ENCODE measurements around the gene TBC1D9B.

The TBC1D9B gene

GRCh38 chr5:179906795-179907555 is 722 bp downstream of the TBC1D9B start:
- DNase-seq = no peak

DNA sequence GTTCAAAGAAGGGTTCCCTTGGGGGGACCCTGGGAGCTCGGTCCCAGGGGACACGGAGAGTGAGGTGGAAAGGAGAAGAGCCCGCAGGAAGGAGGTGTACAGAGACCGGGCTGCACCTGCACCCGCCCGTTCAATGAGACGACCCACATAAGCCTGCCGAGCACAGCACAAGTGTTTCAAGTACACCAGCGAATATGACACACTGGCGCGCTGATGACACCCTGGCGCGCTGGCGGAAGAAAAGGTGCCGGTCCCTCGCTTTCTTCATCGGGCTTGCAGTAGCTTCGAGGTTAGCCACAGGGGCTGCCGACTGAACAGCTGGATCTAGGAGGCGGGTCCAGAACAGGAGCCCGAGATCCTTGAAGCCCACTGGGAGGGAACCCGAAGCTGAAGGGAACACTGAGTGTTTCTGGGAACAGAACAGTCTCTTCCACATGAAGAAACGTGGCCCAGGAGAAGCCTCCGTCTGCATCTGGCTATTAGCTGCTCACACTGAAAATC is 1.4 kb downstream of the TBC1D9B start:
- no peak for DNase-seq

DNA sequence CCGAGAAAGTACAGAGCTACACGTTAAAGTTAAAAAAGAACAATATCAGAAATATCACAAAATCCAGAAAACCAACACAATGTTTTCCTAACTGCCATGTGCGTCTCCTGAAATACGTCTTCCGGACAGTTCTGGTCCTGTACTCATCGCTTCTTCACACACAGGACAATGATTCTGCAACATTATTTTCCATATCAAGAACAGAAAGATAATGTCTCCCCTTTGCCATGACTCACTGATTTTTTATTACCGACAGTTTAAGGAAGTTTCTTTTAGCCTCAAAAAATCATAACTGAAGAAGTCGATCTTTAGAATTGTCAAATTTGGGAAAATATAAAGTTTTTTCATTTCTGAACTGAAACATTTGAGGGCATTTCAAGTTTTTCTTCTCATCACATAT is 2.5 kb downstream of the TBC1D9B start:
- DNase-seq = no peak

- no peak for DNase-seq
These were observed 3.1 kb downstream of the TBC1D9B start for GRCh38 chr5:179904463-179905160.

DNA sequence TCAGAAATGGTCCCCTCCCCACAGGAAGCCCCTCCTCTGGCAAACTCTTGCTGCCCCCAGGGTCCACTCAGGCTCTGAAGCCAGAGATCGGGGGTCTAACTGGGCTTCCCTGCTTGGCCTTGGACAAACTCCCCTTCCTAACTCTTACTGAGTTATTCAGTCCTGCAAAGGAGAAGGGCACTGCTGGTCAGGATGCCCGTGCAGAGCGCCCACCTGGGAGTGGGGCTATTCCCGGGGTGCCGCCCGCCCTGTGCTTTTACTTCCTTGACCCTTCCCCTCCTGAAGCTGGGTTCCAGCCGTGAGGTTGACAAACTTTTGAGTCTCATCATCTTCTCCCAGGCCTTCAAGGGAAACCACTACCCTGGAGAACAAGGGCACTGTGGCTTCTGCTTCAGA is 4.9 kb downstream of the TBC1D9B start:
- no peak for DNase-seq

DNA sequence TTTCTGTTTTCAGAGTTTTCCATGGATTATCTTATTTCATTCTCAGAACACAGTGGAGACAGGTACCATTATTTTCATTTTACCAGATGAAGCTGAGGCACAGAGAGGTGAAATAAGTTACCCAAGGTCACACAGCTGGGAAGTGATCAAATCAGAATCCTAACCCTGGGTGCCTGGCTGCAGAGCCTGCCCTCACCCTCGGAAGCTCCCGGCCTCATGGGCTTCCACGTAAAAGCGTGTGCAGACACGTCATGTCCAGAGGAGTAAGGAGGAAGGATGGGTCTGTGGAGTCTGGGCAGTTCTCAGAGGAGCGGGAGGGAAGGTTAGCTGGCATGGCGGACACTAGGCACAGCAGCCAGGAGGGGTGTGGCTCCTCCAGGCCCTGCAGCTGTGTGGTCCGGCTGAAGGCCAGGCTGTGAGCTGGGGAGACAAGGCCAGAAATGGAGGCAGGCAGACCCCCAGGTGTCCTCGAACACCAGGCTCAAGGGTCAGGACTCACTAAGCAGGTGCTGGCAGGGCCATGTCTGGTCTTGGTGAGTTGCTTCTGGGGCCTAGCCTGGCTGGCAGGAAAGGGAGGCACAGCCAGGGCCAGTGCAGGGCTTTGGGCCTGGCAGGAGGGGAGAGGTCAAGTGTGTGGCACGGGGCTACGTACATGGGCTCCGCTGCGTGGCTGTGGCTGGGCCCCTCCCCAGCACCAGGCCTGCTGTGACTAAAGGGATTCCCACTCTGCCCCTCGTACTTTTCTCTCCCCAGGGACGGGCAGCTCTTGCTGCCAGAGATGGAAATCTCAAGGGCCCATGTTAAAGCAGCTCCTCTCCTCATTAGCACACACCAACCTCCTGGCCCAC is 5.6 kb downstream of the TBC1D9B start:
- DNase-seq = no peak

GRCh38 chr5:179901462-179901861 is 6.2 kb downstream of the TBC1D9B start:
- no peak for DNase-seq

GRCh38 chr5:179900711-179901110 is 7.0 kb downstream of the TBC1D9B start:
- DNase-seq = no peak

- DNase-seq = no peak
These were observed 7.5 kb downstream of the TBC1D9B start for GRCh38 chr5:179900206-179900605.

GRCh38 chr5:179895861-179896260 is 11.8 kb downstream of the TBC1D9B start:
- no peak for DNase-seq

DNA sequence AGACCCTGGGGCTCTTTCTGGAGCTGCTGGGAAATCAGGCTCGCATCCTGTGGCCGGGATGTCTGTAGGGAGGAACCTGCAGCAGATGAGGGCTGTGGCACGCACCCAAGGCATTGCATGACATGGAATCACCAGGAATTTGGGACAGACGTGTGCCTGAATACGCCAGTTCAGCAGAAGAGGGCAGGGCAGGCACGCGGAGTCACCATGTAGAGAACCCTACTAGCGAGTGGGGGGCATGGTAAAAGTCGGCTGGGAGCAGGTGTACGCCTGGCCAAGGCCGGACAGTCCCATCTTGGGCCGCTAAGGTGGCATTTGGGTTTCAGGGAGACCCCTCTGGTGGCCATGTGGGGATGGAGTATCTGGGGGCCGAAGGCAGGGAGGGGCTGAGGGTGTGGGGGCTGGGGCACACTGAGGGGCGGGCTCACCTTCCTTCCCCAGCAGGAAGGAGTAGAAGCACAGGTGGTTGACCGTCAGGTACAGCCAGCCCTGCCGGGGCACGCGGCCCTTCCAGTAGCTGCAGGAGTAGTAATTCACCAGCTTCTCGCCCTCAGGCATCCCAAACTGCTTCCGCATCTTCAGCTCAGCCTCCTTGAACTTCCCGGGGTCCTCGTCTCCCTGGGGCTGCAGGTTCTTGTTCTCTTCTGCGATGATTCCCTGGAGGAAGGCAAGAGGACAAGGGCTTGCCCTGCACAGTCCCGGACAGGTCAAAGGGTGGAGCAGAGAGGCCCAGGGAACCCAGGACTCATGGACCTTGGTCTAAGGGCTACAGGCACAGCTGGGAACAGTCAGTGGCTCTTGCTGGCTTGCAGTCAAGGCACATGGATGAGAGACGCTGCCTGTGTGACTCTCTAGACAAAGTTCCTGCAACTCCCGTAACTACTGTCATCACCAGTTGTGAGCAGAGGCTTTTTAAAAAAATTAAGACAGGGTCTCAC is 13.5 kb downstream of the TBC1D9B start:
- DNase-seq = no peak

- no peak for DNase-seq
These were observed 14.4 kb downstream of the TBC1D9B start for GRCh38 chr5:179893076-179893957.

DNA sequence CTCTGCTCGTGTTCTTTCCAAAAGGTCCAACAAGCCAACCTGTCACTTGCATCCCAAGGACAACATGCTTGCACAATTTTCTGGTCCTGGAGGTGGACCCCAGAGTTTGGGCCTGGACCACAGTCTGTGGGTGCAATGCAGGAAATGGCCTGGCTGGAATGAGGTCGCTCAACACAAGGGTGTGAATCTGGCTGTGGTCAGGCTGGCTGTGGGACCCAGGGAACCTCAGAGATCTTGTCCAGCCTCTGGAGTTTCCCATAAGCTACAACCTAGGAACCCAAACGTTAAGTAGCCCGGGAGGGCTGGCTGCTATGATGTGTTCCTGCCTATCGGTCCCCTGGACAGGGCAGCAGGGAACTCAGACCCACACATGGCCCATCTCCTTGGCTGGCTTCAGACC is 15.4 kb downstream of the TBC1D9B start:
- no peak for DNase-seq

GRCh38 chr5:179890751-179891682 is 16.7 kb downstream of the TBC1D9B start:
- DNase-seq = no peak

DNA sequence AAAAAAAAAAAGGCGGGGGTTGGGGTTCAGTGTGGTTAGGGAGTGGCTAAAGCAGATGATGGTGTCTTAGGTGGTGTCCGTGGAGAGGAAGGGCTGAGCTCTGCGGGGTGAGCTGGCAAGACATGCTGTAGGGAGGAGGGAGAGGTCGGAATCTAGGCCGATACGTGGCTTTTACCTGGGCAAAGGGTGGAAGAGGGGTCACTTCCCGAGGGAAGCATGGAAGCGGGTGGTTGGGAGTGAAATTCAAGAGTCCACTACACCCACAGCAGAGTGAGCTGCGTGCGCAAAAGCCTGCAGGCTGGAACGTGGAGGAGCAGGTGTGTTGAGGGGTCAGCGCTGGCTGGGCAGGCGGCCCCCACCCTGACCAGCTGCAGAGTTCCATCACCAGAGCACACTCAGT is 17.8 kb downstream of the TBC1D9B start:
- DNase-seq = no peak

- no peak for DNase-seq
These were observed 19.9 kb downstream of the TBC1D9B start for GRCh38 chr5:179887802-179888201.

DNA sequence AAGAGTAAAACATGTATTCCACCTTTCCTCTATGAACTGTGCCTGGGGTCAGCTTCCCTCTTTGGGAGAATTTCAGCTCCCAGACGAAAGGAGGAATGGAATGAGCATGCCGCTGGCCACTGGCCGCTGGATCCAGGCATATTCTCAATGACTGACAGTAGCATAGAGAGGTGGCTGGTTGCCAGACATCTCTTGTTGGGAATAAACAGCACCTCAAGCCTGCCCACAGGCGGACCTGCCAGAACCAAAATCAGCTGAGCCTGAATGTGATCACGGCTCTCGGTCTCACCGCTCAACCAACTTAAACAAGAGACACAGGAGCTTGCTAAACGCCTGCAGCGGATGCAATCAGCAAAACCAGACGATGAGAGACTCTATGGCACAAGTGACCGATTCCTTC is 20.6 kb downstream of the TBC1D9B start:
- DNase-seq = no peak

DNA sequence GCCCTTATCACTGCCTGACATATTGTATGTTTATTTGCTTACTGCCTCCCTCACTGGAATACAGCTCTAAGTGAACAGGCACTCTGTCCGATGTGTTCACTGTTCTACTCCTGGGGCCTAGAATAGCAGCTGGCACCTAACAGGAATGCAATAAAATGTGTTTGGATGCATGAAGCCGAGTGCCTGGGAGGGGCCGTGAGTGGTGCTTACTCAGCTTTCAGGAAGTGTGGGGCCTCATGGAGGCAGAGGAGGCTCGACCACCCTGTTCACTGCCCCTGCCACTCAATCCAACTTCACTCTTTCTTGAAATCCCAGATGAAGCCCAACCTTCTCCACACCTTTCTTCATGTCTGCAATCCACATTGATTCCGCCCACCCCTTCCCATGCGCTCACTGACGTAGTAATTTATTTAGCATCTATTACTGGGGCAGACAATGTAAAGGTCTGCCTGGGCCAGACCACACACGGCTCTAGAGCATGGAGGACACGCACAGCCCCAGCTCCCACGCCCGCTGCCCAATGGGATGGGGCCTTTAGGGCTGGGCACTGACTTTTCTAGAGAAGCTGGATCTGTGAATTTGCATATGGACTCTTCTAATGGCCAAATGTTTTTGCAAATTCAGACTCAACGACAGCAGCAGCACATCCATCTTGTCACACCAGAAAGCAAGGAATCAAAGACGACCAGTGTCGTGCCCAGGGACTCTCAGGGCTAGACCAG is 21.3 kb downstream of the TBC1D9B start:
- DNase-seq = no peak

DNA sequence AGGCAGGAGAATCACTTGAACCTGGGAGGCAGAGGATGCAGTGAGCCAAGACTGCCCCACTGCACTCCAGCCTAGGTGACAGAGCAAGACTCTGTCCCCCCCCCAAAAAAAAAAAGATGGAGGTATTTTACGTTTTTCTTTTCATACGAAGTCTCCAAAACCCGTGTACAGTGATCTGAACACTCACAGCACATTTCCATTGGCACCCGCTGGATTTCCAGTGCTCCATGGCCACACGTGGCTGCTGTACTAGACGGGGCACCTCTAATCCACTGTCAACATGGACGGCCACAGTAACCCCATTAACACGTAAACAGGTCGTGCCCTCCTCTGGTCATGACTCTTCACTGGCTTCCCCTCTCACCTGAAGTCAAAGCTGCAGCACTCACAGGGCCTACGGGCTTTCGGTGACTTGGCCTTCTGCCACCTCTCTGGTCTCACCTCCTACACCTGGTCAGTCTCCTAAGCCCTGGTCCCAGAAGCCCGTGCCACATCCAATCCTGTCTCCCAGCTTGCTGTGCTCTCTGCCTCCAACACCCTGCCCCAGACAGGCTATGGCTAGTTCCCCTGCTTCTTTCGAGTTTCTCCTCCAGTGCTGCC is 22.1 kb downstream of the TBC1D9B start:
- DNase-seq = no peak

Measured in NCI-H1417 treated with DMSO at 0.1 percent for 48 hours (cell line).